GOT3 (cell line): ENCODE data around the gene TGFBI.

Experiments used
- DNase-seq: peaks from one replicate; lab custom pipeline; 2025; ENCODE audit warnings: mixed read lengths; lab: John Stamatoyannopoulos, UW

TGFBI gene

DNA sequence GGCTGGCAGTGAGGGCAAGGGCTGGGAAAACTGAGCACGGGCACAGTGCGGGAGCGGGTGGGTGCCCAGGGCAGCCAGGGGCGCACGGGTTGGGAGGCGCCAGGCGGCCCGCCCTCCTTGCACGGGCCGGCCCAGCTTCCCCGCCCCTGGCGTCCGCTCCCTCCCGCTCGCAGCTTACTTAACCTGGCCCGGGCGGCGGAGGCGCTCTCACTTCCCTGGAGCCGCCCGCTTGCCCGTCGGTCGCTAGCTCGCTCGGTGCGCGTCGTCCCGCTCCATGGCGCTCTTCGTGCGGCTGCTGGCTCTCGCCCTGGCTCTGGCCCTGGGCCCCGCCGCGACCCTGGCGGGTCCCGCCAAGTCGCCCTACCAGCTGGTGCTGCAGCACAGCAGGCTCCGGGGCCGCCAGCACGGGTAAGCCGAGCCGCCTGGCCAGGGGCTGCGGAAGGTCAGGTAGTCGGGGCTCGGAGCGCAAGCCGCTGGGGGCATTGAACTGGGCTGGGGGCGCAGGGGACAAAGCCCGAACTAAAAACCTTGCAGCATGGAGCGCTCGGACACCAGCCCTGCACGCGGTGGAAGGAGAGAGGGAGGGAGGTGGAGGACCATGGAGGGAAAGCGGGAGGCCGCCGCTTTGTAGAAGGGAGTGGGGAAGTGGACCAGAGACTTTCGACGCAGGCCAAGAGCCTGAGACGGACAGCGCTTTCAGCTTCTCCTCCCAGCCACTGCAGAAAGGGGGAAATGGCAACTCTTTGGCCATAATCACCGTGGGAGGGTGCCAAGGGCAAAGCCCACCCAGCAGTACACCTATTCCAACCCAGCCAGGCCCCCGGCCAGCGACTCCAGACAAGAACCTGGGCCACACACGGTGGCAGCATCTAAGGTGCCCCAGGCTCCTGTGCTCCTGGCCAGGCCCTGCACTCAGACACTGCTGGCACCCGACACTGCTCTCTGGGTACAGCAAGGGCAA is at the start of gene TGFBI:
TSS of gene TGFBI (plus strand) at position 207 of the 961 bp plus-strand sequence. CDS start at position 275, 68 bp downstream.
- DNase-seq = peak; percentile 43

DNA sequence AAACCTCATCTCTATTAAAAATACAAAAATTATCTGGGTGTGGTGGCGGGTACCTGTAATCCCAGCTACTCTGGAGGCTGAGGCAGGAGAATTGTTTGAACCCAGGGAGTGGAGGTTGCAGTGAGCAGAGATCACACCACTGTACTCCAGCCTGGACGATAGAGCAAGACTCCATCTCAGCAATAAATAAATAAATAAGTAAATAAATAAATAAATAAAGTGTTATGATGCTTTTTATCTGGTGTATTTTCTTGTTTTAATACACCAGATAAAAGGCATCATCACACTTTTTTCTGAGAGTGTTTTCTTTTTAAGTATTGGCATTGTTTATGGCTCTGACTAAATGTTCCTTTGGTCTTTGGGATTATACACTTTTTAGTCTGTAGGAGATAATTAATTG is 49.8 kb upstream of the TGFBI start:
- DNase-seq = no peak

DNA sequence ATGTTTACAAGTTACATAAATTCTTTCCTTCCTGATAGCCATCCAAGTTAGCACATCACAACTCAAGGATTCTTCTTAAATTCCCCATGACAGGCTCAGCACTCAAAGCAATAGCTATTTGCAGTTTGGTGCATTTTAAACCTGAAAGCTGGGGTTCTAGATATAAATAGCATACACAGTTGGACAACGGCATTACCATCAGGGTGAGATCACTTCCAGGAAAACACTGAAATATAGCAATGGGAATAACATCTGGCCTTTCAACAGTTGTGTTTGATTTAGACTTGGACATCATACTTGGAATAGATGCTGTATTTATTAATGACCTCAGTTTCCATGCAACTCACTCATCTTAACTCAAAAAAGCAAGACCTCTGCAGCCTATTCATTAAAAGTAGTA is 49.3 kb upstream of the TGFBI start:
- DNase-seq = no peak

DNA sequence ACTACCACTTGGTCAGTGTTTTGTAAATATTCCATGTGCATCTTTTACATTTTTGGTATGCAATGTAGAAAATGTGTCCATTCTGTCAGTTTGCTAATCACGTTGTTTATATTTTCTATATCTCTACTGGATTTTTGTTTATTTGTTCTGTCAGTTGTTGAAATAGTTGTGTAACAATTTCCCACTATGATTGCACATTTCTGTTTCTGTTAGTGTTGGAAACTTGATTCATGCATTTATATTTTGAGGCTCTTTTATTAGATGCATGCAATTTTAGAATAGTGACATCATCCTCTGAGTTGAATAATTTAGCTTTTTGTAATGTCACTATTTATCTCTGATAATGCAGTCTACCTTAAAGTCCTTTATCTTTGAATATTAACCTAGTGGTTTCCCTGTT is 48.2 kb upstream of the TGFBI start:
- no peak for DNase-seq

DNA sequence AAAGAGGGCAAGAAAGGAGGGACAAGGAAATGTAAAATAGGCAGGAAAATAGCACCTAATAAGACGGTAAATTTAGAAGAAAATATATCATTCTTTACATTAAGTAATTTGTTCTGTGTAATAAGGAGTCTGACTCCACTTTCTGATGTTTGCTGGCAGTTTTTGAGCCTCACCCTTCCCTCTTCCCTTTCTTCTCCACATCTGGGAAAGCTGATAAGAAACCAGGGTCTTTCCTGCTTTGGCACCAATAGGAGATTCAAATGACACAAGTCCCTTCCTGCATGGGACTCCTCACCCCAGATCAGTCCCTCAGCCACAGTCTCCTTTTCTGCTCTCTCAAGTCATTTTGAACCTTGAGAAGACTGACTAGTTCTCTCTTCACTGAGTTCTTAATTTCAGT is 42.8 kb upstream of the TGFBI start:
- no peak for DNase-seq

DNA sequence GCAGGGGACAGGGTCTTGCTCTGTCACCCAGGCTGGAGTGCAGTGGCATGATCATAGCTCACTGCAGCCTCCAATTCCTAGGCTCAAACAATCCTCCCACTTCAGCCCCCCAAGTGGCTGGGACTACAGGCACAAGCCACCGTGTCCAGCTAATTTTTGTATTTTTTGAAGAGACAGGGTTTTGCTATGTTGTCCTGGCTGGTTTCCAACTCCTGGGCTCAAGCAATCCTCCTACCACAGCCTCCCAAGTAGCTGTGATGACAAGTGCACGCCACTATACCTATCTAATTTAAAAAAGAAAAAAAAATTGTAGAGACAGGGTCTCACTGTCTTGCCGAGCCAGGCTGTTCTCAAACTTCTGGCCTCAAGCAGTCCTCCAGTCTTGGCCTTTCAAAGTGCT is 42.4 kb upstream of the TGFBI start:
- no peak for DNase-seq

DNA sequence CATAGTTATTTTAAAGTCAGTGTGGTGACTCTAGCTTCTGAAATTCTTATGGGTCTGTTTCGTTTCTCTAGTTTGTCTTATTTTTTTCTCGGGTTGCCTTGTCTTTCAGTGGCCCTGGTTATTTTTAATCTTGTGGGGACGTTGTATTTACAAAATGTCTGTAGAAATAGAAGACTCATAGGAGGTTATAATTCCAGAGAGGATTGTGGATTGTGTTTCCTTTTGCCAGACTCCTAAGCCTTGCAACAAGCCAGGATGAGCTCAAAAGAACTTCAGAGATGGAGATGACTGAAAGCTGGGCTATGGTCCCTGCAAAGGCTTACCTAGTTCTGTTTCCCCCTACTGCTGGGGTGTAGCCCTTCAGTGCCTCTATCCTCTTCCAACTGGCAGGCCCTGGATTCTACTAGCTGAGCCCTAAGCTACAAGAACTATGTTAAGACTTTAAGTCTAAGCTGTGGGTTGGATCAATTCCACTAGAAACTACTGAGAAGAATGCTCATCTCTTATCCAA is 41.8 kb upstream of the TGFBI start:
- no peak for DNase-seq

DNA sequence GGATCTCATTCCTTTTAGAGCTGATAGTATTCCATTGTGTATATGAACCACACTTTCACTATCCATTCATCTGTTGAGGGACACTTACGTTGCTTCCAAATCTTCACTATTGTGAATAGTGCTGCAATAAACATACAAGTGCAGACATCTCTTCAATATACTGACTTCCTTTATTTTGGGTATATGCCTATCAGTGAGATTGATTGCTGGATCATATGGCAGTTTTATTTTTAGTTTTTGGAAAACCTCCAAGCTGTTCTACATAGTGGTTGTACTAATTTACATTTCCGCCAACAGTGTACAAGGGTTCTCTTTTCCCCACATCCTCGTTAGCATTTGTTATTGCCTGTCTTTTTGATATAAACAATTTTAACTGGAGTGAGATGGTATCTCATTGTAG is 40.2 kb upstream of the TGFBI start:
- no peak for DNase-seq

DNA sequence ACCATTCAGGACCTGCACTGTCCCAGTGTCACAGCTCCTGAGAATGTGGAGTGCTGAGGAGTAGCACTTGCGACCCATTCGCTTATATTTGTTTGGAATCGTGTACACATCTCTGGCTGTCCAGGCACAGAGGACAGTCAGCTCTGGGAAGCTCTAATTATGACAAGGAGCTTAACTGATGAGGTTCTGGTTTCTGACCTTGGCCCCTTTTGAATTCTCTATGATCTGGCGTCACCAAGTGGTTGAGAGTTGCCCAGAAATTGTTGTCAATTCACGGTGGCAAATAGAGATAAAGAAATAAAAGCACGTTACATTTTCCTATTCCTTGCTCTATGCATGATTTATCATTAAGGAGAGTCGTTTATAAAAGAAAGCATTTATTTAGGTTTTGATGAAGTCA is 39.1 kb upstream of the TGFBI start:
- DNase-seq = no peak

DNA sequence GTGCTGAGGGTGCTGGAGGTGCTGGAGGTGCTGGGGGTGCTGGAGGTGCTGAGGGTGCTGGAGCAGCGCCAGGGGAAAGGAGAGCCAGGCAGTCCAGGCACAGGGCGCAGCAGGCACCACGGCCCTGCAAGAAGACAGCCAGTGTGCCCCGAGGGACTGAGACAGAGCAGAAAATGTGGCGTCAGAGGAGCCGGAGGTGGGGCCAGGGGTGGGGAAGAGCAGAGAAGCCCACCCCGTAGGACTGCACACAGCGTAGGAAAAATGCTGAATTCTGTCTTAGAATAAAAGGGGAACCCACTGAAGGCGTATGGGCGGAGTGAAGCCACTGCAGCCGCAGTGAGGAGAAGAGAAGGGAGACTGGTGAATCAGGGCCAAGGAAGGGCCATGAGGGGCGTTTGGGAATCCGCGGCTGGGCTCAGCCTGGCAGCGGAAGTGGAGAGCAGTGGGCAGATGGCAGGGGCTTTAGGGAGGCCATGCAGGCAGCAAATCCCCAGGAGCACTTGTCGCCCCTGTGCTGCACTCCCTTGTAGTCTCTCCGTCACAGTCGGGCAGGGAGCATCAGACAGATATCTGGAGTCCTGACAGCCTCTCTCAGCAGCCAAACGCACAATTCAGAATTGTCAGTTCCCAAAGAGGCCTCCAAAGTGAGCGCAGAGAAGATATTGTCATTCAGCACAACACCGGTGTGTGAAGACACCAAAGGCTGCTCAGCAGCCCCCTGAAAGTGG is 38.1 kb upstream of the TGFBI start:
- no peak for DNase-seq

DNA sequence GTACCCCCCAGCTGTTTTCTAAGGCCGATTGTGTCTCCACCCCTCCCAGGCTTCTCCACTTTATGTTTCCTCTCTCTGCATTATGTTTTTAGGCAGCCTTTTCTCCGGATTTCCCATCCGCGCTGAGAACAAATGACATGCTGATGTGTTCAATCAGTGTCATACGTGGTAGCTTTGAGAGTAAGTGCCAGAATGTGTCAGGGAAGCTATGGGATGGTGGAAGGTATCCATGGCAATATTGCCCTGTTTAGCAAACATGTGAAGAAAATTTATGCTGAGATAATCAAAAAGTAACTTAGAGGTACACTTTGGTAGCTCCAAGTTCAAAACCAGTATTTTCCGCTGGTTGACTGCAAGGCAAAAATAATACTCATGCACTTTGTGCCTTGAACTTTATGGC is 37.4 kb upstream of the TGFBI start:
- DNase-seq = no peak

DNA sequence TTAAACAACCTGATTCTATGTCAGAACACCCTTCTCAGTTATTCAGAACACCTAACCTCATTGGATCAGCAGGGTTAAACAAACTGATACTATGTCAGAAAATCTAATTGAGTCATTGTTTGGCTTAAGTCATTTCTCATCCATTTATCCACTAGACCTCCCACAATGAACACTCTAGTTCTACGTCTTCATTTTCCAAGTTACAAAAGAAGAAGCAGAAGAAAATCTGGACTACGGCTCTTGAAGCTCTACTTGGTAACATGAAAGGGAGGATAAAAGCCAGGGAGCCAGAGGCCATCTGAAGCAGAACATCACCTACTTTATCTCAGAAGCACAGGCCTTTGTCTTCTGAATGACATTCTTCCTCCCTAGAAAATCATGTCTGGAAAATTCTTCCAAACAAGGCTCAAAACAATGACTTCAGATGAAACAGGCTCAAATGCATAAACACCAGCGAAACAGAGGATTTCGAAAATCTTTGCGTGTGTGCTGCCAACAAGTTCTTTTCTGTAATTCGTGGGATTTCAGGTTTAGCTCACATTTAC is 35.4 kb upstream of the TGFBI start:
- DNase-seq = no peak

DNA sequence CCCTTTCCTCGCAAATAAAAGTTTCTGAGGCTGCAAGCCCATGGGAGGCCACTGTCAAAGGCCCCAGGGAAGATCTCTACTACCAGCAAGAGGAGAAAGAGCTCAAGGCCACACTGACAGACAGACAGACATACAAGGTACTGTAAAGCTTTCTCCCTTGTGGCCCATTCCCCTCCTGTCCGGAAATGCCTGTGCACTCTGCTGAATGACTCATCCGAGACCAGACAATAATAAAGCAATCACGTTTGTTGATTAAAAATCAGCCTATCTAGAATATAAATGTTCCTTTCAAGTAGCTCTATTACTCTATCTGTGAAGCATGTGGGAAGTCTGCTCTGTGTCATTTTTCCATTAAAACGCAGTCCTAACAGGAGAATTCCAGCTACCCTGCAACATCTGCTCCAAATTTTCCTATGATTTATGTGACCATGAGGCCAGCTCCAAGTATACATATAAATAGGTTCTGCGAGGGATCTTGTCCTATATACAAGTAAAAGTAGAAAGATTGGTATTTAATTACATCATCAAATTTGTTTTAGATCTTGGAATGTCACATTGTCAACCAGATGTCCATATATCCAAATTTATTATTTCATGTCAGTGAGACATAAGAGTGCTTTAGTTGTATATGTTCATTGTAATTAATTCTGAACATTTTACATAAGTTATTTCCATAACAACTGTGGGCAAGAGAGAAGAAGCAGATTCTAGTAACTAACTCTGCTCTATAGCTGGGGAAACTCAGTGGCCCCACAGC is 34.7 kb upstream of the TGFBI start:
- DNase-seq = no peak

DNA sequence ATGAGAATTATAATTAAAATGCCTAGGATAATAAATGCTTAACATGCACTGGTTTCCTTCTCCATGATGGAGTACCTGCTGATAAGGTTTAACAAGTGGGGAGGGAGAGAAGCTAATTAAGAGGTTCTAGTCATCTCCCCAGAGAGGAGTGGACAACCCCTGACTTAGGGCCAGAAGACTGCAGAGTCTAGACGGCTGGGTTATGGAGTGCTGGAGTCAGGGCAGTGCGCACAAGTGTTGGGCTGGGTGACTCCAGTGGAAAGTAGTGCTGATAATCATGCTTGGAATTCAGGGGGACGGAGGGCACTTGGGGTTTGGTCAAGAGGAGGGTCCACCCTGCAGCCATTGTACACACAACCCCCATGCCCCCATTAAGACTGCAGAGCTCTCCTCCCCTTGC is 32.8 kb upstream of the TGFBI start:
- no peak for DNase-seq

DNA sequence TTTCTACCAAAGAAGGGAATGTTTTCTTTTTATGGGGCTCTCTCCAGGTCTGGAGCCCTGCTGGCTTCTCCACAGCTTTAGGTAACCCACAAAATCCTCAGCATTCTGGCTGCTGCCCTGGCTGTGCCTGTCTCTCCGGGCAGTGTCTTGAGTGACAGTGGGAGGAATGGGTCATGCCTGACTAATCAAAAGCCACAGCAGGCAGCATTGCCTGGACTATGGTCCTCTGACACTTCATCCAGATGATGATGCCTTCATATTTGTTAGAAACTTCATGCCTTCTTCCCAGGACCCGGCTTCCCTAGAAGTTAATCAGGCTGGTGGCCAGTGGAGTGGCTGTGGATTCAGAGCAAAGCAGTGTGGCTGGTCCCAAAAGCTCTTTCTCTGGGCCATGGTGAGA is 32.2 kb upstream of the TGFBI start:
- DNase-seq = no peak

DNA sequence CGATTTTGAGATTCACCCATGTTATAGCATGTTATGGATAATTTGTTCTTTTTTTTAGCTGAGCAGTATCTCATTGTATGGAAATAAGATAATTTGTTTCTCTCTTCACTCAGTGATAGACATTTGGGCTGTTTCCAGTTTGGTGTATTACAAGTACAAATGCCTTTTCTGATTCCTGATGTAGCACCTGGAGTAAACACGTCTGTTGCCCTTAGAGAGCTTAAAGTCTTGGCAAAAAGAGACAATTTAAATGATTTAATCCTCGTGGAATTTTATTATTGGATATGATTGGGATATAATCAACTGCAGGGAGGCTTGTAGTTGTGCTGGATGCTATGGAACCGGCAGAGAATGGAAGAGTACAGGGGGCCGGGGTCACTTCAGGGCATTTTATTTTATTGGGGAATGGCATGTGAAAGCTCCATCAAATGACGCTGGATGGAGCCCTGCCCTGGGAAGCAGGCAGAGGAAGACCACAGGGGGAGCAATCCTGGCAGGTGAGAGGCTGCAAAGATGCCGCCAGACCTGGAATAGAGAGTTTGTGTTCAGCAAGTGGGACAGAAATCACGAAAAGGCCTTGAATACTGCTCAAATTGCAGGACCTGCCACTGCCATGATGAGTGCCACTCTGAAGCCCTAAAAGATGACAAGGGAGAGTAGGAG is 31.0 kb upstream of the TGFBI start:
- DNase-seq = no peak

DNA sequence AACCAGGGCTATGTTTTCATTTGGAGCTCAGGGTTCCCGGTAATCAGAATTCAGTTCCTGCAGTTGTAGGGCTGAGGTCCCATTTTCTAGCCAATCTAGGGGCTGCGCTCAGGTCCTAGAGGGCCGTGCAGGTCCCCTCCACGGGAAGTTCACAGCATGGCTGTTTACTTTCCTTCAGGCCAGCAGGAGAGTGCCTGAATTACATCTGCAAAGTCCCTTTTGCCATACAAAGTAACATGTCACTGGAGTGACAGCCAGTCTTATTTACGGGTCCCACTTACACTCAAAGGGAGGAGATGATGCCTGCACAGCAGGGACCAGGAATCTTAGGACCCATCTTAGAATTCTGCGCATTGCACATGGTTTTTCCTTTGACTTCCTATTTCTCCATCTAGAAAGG is 29.9 kb upstream of the TGFBI start:
- no peak for DNase-seq

DNA sequence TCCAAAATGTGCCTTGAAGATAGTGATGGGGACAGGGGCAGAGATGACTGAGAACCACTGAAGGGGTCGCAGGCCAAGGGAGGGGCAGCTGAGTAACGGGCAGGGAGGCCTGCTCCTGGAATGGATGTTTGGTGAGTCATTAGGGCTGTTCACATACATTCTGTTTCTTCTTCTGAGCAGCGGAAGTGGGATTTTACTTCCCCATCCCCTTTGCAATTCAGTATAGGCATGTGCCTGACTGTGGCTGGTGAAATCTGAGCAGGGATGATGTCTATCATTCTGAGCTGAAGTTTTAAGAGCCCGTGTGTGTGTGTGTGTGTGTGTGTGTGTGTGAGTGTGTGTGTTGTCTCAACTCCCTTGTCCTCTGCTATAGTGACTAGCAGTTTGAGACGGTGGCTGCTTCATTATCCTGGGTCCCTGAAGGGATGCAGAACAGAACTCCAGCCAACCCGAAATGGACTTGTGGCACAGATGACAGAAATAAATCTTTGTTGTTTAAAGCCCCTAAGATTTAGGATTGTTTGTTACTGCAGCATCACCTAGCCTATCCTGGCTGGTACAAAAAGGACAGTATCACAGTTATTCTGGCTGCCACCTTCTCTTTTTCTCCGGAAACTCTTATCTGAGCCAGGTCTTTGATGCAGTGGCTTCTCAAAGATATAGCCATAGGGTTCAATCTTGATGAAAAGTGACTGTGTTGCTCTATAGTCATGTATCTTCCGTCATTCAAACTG is 29.2 kb upstream of the TGFBI start:
- no peak for DNase-seq

DNA sequence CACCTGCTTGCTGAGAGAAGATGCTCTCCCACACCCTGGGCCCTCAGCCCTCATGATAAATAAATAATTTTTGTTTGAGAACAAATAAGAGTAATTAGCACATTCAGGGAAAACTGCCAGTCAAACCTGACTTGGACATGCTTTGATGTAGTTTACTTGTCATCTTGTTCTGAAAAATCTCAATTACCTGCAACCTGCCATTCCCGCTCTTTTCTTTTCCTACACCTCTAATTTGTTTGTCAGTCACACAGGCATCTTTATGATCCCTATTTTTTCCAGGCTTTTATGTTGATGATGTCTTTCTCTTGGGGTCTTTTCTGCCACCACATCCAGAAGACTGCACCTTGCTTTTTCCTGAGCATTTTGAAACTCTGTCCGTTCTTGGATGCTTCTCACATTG is 28.6 kb upstream of the TGFBI start:
- DNase-seq = no peak

DNA sequence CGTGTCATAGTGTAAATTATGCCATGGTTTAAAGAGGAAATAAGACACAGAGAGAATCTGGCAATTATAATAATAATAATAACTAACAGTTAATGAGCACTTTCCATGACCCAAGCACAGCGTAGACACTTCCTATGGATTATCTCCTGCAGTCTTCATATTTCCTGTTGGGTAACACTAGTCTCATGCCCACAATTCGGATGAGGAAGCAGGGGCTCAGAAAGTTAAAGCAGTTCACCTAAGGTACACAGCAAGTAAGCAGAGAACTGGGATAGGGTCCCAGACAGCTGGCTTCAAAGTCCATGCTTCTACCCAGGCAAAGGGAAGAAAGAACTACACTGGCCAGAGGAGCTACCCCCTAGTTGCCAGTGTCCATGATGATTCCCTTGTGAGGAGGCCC is 27.9 kb upstream of the TGFBI start:
- DNase-seq = no peak

DNA sequence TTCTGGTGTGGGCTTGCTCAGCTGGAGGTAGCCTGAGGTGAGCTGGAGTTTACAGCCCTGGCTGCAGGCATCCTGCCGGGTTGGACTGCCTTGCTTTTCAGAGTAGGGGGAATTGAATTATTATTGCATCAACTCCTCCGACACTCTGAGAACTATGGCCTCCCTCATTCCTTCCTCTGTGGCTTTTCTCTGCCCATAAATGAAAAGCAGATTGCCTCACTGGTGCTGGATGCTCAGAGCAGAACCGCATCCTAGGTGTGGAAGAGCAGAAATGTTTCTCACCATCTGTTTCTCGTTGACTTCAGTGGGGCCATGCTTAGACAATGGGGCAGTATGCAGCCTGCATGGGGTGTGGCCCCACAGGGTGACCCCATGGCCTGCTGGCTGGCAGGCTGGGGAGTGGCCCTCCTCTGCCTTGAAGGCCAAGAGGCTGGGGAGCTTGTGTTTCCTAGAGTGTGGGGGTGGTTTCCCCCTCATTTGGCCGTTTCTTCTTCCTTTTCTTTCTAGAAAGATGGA is 27.3 kb upstream of the TGFBI start:
- DNase-seq = no peak
